ENCODE data around the gene ARHGAP32. TPM values are rescaled to one million over a fixed set of nuclear protein-coding genes. Genes with fewer than 3 reads are reported as not detected.
"Not testable (repeated sequence)": the region's sequence is repeated elsewhere in the genome, so short reads cannot be mapped to it uniquely, and the experiment has no call there.

The ARHGAP32 gene
- total RNA-seq, 1 donor from 2014 or later, result 38.4 TPM

DNA sequence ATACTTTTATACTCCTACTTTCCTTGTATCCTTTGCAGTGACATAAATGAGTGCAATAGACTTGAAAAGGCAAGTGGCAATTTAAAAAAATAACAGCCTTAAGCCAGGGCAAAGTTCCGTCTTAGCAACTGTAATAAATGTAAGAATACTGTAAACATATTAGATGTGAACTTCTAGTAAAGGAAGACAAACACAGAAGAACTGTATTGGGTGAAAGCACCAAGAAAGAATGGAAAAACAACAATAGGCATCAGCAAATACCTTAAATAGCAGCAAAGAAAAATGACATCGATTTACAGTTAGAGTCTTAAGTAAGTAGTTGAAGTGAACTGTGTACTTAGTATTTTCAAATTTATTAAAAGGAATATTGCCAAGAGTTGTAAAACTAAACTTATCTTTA lies 174.0 kb downstream of the ARHGAP32 start:
- peaks cover 5% of the 10 kb centered on the region for H3K4me1 Mint-ChIP-seq
- DNase-seq (ENCODE audit: low read depth, low spot score), result no peak
- TF ChIP-seq, protein P1, sequence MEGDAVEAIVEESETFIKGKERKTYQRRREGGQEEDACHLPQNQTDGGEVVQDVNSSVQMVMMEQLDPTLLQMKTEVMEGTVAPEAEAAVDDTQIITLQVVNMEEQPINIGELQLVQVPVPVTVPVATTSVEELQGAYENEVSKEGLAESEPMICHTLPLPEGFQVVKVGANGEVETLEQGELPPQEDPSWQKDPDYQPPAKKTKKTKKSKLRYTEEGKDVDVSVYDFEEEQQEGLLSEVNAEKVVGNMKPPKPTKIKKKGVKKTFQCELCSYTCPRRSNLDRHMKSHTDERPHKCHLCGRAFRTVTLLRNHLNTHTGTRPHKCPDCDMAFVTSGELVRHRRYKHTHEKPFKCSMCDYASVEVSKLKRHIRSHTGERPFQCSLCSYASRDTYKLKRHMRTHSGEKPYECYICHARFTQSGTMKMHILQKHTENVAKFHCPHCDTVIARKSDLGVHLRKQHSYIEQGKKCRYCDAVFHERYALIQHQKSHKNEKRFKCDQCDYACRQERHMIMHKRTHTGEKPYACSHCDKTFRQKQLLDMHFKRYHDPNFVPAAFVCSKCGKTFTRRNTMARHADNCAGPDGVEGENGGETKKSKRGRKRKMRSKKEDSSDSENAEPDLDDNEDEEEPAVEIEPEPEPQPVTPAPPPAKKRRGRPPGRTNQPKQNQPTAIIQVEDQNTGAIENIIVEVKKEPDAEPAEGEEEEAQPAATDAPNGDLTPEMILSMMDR (conservative IDR thresholded peaks at IDR 0.05), result no peak
- H3K4me3 Mint-ChIP-seq, result no peak overlapping the region
- H3K36me3 Mint-ChIP-seq (ENCODE audit: low read depth), result no peaks in the 10 kb centered on the region
- no peaks in the 10 kb centered on the region for H3K9me3 Mint-ChIP-seq
- no peak overlapping the region for H3K27ac Mint-ChIP-seq (ENCODE audit: unreplicated experiment)
- H3K27me3 Mint-ChIP-seq (ENCODE audit: low read depth), result no peaks in the 10 kb centered on the region

DNA sequence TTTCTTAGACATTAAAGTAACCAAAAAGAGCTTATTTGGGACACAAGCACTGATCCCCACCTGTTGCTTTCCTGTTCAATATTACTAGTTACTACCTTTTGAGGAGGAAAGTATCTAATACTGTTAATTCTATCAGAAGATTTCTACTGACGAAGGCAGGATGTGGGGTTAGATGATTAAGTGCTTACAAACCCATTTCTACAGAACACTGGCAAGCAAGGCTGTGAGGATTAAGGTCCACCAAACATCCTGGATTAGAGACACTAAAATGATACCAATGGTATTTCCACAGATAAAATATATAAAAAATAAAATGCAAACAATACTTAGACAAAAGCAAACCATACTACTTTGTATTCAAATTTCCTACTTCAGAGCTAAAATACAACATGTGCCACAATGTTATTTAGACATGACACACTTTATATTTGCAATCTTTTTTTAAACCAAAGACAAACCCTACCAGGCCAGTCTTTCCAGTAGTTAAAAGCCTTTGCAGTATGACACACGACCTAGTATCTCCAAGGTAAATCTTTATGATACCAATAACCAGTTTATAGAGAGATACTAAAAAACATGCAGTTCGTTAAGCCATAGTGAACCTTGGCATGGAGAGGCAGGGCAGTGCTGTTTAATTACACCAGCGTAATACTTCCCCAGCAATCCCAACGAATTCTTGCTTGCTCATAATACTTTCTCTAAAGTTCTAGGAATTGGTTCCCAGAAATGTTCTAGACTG lies 178.2 kb downstream of the ARHGAP32 start:
- H3K4me3 Mint-ChIP-seq, result no peak overlapping the region
- peaks cover 11% of the 10 kb centered on the region for H3K36me3 Mint-ChIP-seq (ENCODE audit: low read depth)
- no peaks in the 10 kb centered on the region for H3K27me3 Mint-ChIP-seq (ENCODE audit: low read depth)
- DNase-seq (ENCODE audit: low read depth, low spot score), result no peak
- no peaks in the 10 kb centered on the region for H3K9me3 Mint-ChIP-seq
- TF ChIP-seq, protein P1 (conservative IDR thresholded peaks at IDR 0.05), result no peak
- no peak overlapping the region for H3K27ac Mint-ChIP-seq (ENCODE audit: unreplicated experiment)
- H3K4me1 Mint-ChIP-seq, result no peaks in the 10 kb centered on the region

DNA sequence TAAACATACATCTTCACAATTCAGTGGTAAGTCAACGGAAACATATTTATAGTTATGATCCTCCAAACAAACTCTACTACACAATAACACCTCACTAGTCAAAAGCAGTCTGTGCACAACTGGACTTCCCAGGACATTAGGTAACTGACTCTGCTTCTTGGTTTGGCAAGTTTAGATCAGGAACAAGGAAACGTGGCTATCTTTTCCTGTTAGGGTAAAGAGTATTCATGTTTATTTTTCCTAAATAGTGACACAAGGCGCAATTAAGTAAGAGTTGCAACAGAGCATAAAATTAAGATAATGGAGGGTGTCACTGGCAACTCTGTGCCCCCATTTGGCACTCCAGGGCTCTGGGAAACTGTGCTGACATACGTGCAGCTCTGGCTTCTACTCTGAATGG lies 179.2 kb downstream of the ARHGAP32 start:
- no peak for DNase-seq (ENCODE audit: low read depth, low spot score)
- H3K36me3 Mint-ChIP-seq (ENCODE audit: low read depth), result peaks cover 11% of the 10 kb centered on the region
- TF ChIP-seq, protein P1 (conservative IDR thresholded peaks at IDR 0.05), result no peak
- no peaks in the 10 kb centered on the region for H3K4me1 Mint-ChIP-seq
- H3K27me3 Mint-ChIP-seq (ENCODE audit: low read depth), result no peaks in the 10 kb centered on the region
- H3K4me3 Mint-ChIP-seq, result no peak overlapping the region
- no peak overlapping the region for H3K27ac Mint-ChIP-seq (ENCODE audit: unreplicated experiment)
- no peaks in the 10 kb centered on the region for H3K9me3 Mint-ChIP-seq

DNA sequence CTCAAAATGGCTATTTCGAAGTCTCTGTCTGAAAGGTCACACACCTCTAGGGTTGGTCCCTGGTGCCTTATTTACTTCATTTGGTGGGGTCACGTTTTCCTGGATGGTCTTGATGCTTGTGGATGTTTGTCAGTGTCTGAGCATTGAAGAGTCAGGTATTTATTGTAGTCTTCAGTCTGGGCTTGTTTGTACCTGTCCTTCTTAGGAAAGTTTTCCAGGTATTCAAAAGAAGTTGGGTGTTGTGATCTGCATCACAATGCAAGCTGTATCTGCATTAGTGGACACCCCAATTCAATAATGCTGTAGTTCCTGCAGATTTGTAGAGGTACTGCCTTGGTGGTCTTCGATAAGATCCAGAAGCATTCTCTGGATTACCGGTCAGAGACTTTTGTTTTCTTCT lies 186.0 kb downstream of the ARHGAP32 start:
- Mint-ChIP-seq H3K36me3 (ENCODE audit: low read depth) (peaks cover 50% of the 10 kb centered on the region), H3K4me3 (no peak overlapping the region), H3K27me3 (ENCODE audit: low read depth) (no peaks in the 10 kb centered on the region), H3K4me1 (no peaks in the 10 kb centered on the region), H3K9me3 (peaks cover 17% of the 10 kb centered on the region), H3K27ac (ENCODE audit: unreplicated experiment) (no peak overlapping the region)
- no peak for DNase-seq (ENCODE audit: low read depth, low spot score)
- TF ChIP-seq, protein P1 (conservative IDR thresholded peaks at IDR 0.05), result no peak

DNA sequence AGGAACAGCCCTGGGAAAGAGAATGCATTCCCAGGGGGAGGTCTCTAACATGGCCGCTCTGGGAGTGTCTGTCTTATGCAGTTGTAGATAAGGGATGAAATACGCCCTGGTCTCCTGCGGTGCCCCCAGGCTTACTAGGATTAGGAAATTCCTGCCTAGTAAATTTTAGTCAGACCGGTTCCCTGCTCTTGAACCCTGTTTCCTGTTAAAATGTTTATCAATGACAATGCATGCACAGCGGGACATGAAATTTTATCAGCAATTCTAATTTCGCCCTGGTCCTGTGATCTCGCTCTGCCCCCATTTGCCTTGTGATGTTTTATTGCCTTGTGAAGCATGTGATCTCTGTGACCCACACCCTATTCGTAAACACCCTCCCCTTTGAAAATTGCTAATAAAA lies 193.0 kb downstream of the ARHGAP32 start:
- H3K27ac Mint-ChIP-seq (ENCODE audit: unreplicated experiment); H3K4me1 Mint-ChIP-seq; DNase-seq (ENCODE audit: low read depth, low spot score); H3K4me3 Mint-ChIP-seq; H3K27me3 Mint-ChIP-seq (ENCODE audit: low read depth): not testable (repeated sequence)
- peaks cover 25% of the 10 kb centered on the region for H3K9me3 Mint-ChIP-seq
- peaks cover 44% of the 10 kb centered on the region for H3K36me3 Mint-ChIP-seq (ENCODE audit: low read depth)

DNA sequence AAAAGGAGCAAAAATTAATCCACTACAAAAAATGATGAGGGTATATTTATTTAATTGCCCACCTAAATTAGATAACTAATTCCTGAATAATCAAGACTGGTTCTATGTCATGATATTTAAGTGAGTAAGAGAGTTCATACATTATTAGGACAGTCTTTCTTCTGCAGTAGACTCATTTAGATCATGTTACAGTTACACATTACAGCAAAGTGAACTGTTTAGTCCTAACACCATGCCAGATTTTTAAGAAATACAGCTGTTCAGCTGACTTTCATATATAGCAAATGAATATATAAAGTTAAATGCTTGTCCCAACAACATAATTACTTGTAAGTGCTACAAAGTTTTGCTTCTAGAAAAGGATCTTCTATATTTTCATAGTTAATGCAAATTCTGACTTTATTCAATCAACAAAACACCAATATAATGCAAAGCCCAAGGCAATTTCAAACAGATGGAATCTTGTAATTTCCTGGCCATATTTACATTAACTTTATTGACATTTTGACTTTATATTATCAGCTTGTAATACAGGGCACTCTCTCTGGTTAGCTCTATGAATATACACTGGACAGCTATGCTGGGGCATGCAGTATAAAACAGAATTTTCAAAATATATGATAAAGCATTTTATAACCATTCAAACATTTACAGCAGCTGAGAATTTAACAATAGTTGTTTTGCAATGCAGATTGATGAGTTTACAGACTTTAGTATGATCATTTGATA lies 203.7 kb downstream of the ARHGAP32 start:
- H3K27ac Mint-ChIP-seq (ENCODE audit: unreplicated experiment), result no peak overlapping the region
- H3K4me1 Mint-ChIP-seq, result no peaks in the 10 kb centered on the region
- no peak for DNase-seq (ENCODE audit: low read depth, low spot score)
- no peaks in the 10 kb centered on the region for H3K9me3 Mint-ChIP-seq
- TF ChIP-seq, protein P1 (conservative IDR thresholded peaks at IDR 0.05), result no peak
- H3K36me3 Mint-ChIP-seq (ENCODE audit: low read depth), result peaks cover 3% of the 10 kb centered on the region
- no peaks in the 10 kb centered on the region for H3K27me3 Mint-ChIP-seq (ENCODE audit: low read depth)
- H3K4me3 Mint-ChIP-seq, result no peak overlapping the region

Measured in neural crest cell (in vitro differentiated cells).